NCI-H2029 (cell line): Measurements from ENCODE around the gene TTLL8.

Experiments
- DNase-seq: peaks from one replicate; lab custom pipeline; 2025; lab: John Stamatoyannopoulos, UW

TTLL8 gene

GRCh38 chr22:50040717-50041116 is 17.4 kb downstream of the TTLL8 start:
- DNase-seq: peak; percentile 8

GRCh38 chr22:50039669-50040443 is 18.2 kb downstream of the TTLL8 start:
- no peak for DNase-seq

- DNase-seq: no peak
Observed at GRCh38 chr22:50035976-50036724, 21.9 kb downstream of the TTLL8 start.

- DNase-seq: no peak
Observed at GRCh38 chr22:50035131-50035881, 22.8 kb downstream of the TTLL8 start.

- DNase-seq: no peak
Observed at GRCh38 chr22:50034126-50035081, 23.7 kb downstream of the TTLL8 start.

- DNase-seq: no peak
Observed at GRCh38 chr22:50032941-50033601, 25.0 kb downstream of the TTLL8 start.

- DNase-seq: no peak
Observed at GRCh38 chr22:50032109-50032871, 25.8 kb downstream of the TTLL8 start.

- DNase-seq: no peak
Observed at GRCh38 chr22:50031189-50032091, 26.7 kb downstream of the TTLL8 start.

- DNase-seq: peak; percentile 26
Observed at GRCh38 chr22:50030297-50031188, 27.6 kb downstream of the TTLL8 start.

- peak; percentile 78 for DNase-seq
Observed at GRCh38 chr22:50027639-50028537, 30.2 kb downstream of the TTLL8 start.

- no peak for DNase-seq
Observed at GRCh38 chr22:50025993-50026392, 32.1 kb downstream of the TTLL8 start.

- DNase-seq: no peak
Observed at GRCh38 chr22:50022171-50022819, 35.8 kb downstream of the TTLL8 start.

GRCh38 chr22:50020606-50021005 is 37.5 kb downstream of the TTLL8 start:
- DNase-seq: no peak

GRCh38 chr22:50019316-50019715 is 38.8 kb downstream of the TTLL8 start:
- DNase-seq: no peak

GRCh38 chr22:50018608-50019285 is 39.4 kb downstream of the TTLL8 start:
- no peak for DNase-seq

- no peak for DNase-seq
Observed at GRCh38 chr22:50017701-50018224, 40.3 kb downstream of the TTLL8 start.
